ENCODE data around the gene KRTAP10-4.
"Not testable (repeated sequence)": the region's sequence is repeated elsewhere in the genome, so short reads cannot be mapped to it uniquely, and the experiment has no call there.

Gene KRTAP10-4

GRCh38 chr21:44582055-44582454 is 8.5 kb downstream of the KRTAP10-4 start:
- Histone ChIP-seq H3K27me3 (ENCODE audit: insufficient read depth, low read length) (peaks cover 21% of the 10 kb centered on the region), H3K4me1 (ENCODE audit: control insufficient read depth, insufficient read depth, low read length, unreplicated experiment) (no peaks in the 10 kb centered on the region), H3K79me2 (ENCODE audit: control insufficient read depth, insufficient read depth, low read length, unreplicated experiment) (no peaks in the 10 kb centered on the region)

GRCh38 chr21:44583089-44583799 is 9.7 kb downstream of the KRTAP10-4 start:
- Histone ChIP-seq H3K27ac (ENCODE audit: low read depth, low read length) (no peak overlapping the region), H3K27me3 (ENCODE audit: insufficient read depth, low read length) (peaks cover 16% of the 10 kb centered on the region), H3K79me2 (ENCODE audit: control insufficient read depth, insufficient read depth, low read length, unreplicated experiment) (no peaks in the 10 kb centered on the region), H2AFZ (ENCODE audit: low read length, unreplicated experiment) (no peak overlapping the region), H3K36me3 (ENCODE audit: insufficient read depth, low read length) (no peaks in the 10 kb centered on the region), H3K4me3 (ENCODE audit: low read depth, low read length) (no peak overlapping the region), H3K4me1 (ENCODE audit: control insufficient read depth, insufficient read depth, low read length, unreplicated experiment) (no peaks in the 10 kb centered on the region)

More at GRCh38 chr21:44582055-44582454, 8.5 kb downstream of the KRTAP10-4 start:
- Histone ChIP-seq H3K4me3 (ENCODE audit: low read depth, low read length) (no peak overlapping the region), H3K27ac (ENCODE audit: low read depth, low read length) (no peak overlapping the region), H3K36me3 (ENCODE audit: insufficient read depth, low read length) (no peaks in the 10 kb centered on the region), H2AFZ (ENCODE audit: low read length, unreplicated experiment) (no peak overlapping the region)

GRCh38 chr21:44583800-44584147 is 10.2 kb downstream of the KRTAP10-4 start:
- H3K4me3 ChIP-seq (ENCODE audit: low read depth, low read length): no peak overlapping the region
- peaks cover 16% of the 10 kb centered on the region for H3K27me3 ChIP-seq (ENCODE audit: insufficient read depth, low read length)
- no peak overlapping the region for H2AFZ ChIP-seq (ENCODE audit: low read length, unreplicated experiment)
- no peaks in the 10 kb centered on the region for H3K36me3 ChIP-seq (ENCODE audit: insufficient read depth, low read length)
- no peaks in the 10 kb centered on the region for H3K4me1 ChIP-seq (ENCODE audit: control insufficient read depth, insufficient read depth, low read length, unreplicated experiment)
- no peak overlapping the region for H3K27ac ChIP-seq (ENCODE audit: low read depth, low read length)
- H3K79me2 ChIP-seq (ENCODE audit: control insufficient read depth, insufficient read depth, low read length, unreplicated experiment): no peaks in the 10 kb centered on the region

- H3K4me3 ChIP-seq (ENCODE audit: low read depth, low read length): no peak overlapping the region
- no peaks in the 10 kb centered on the region for H3K79me2 ChIP-seq (ENCODE audit: control insufficient read depth, insufficient read depth, low read length, unreplicated experiment)
- no peak overlapping the region for H2AFZ ChIP-seq (ENCODE audit: low read length, unreplicated experiment)
- no peaks in the 10 kb centered on the region for H3K4me1 ChIP-seq (ENCODE audit: control insufficient read depth, insufficient read depth, low read length, unreplicated experiment)
- H3K27ac ChIP-seq (ENCODE audit: low read depth, low read length): no peak overlapping the region
- H3K36me3 ChIP-seq (ENCODE audit: insufficient read depth, low read length): no peaks in the 10 kb centered on the region
- H3K27me3 ChIP-seq (ENCODE audit: insufficient read depth, low read length): peaks cover 16% of the 10 kb centered on the region
Observed at GRCh38 chr21:44585892-44586291, 12.4 kb downstream of the KRTAP10-4 start.

- Histone ChIP-seq H3K4me3 (ENCODE audit: low read depth, low read length) (no peak overlapping the region), H3K4me1 (ENCODE audit: control insufficient read depth, insufficient read depth, low read length, unreplicated experiment) (no peaks in the 10 kb centered on the region), H3K27me3 (ENCODE audit: insufficient read depth, low read length) (peaks cover 32% of the 10 kb centered on the region), H3K79me2 (ENCODE audit: control insufficient read depth, insufficient read depth, low read length, unreplicated experiment) (no peaks in the 10 kb centered on the region), H3K27ac (ENCODE audit: low read depth, low read length) (no peak overlapping the region), H2AFZ (ENCODE audit: low read length, unreplicated experiment) (no peak overlapping the region), H3K36me3 (ENCODE audit: insufficient read depth, low read length) (no peaks in the 10 kb centered on the region)
Observed at GRCh38 chr21:44589094-44589493, 15.6 kb downstream of the KRTAP10-4 start.

- H2AFZ ChIP-seq (ENCODE audit: low read length, unreplicated experiment): no peak overlapping the region
- no peaks in the 10 kb centered on the region for H3K36me3 ChIP-seq (ENCODE audit: insufficient read depth, low read length)
- peaks cover 37% of the 10 kb centered on the region for H3K27me3 ChIP-seq (ENCODE audit: insufficient read depth, low read length)
- H3K79me2 ChIP-seq (ENCODE audit: control insufficient read depth, insufficient read depth, low read length, unreplicated experiment): no peaks in the 10 kb centered on the region
- H3K4me1 ChIP-seq (ENCODE audit: control insufficient read depth, insufficient read depth, low read length, unreplicated experiment): no peaks in the 10 kb centered on the region
- no peak overlapping the region for H3K4me3 ChIP-seq (ENCODE audit: low read depth, low read length)
- H3K27ac ChIP-seq (ENCODE audit: low read depth, low read length): no peak overlapping the region
Observed at GRCh38 chr21:44589586-44590305, 16.2 kb downstream of the KRTAP10-4 start.

- Histone ChIP-seq H3K27me3 (ENCODE audit: insufficient read depth, low read length) (peaks cover 37% of the 10 kb centered on the region), H3K4me1 (ENCODE audit: control insufficient read depth, insufficient read depth, low read length, unreplicated experiment) (no peaks in the 10 kb centered on the region), H3K4me3 (ENCODE audit: low read depth, low read length) (no peak overlapping the region), H3K36me3 (ENCODE audit: insufficient read depth, low read length) (no peaks in the 10 kb centered on the region), H3K27ac (ENCODE audit: low read depth, low read length) (no peak overlapping the region), H3K79me2 (ENCODE audit: control insufficient read depth, insufficient read depth, low read length, unreplicated experiment) (no peaks in the 10 kb centered on the region), H2AFZ (ENCODE audit: low read length, unreplicated experiment) (no peak overlapping the region)
Observed at GRCh38 chr21:44590311-44590721, 16.8 kb downstream of the KRTAP10-4 start.

GRCh38 chr21:44590897-44591800 is 17.6 kb downstream of the KRTAP10-4 start:
- H3K27me3 ChIP-seq (ENCODE audit: insufficient read depth, low read length): peaks cover 37% of the 10 kb centered on the region
- not testable (repeated sequence) for H3K36me3 ChIP-seq (ENCODE audit: insufficient read depth, low read length)

GRCh38 chr21:44591801-44592130 is 18.2 kb downstream of the KRTAP10-4 start:
- H3K79me2 ChIP-seq (ENCODE audit: control insufficient read depth, insufficient read depth, low read length, unreplicated experiment); H3K36me3 ChIP-seq (ENCODE audit: insufficient read depth, low read length); H3K27ac ChIP-seq (ENCODE audit: low read depth, low read length); H2AFZ ChIP-seq (ENCODE audit: low read length, unreplicated experiment); H3K4me3 ChIP-seq (ENCODE audit: low read depth, low read length); H3K4me1 ChIP-seq (ENCODE audit: control insufficient read depth, insufficient read depth, low read length, unreplicated experiment): not testable (repeated sequence)
- peaks cover 43% of the 10 kb centered on the region for H3K27me3 ChIP-seq (ENCODE audit: insufficient read depth, low read length)

More at GRCh38 chr21:44590897-44591800, 17.6 kb downstream of the KRTAP10-4 start:
- H3K79me2 ChIP-seq (ENCODE audit: control insufficient read depth, insufficient read depth, low read length, unreplicated experiment); H3K27ac ChIP-seq (ENCODE audit: low read depth, low read length); H2AFZ ChIP-seq (ENCODE audit: low read length, unreplicated experiment); H3K4me3 ChIP-seq (ENCODE audit: low read depth, low read length); H3K4me1 ChIP-seq (ENCODE audit: control insufficient read depth, insufficient read depth, low read length, unreplicated experiment): not testable (repeated sequence)

GRCh38 chr21:44592446-44593311 is 19.1 kb downstream of the KRTAP10-4 start, which contains the start of gene KRTAP10-6:
KRTAP10-6 (minus strand) TSS chr21:44592505; CDS start chr21:44592484, 21 bp downstream.
- no peak within 1 kb of the TSS for H3K4me3 ChIP-seq (ENCODE audit: low read depth, low read length)
- H2AFZ ChIP-seq (ENCODE audit: low read length, unreplicated experiment): no peak within 1 kb of the TSS
- H3K27me3 ChIP-seq (ENCODE audit: insufficient read depth, low read length): peaks cover 51% of the 10 kb centered on the region
- H3K79me2 ChIP-seq (ENCODE audit: control insufficient read depth, insufficient read depth, low read length, unreplicated experiment): no peaks in the 10 kb centered on the region
- H3K4me1 ChIP-seq (ENCODE audit: control insufficient read depth, insufficient read depth, low read length, unreplicated experiment): no peaks in the 10 kb centered on the region
- H3K27ac ChIP-seq (ENCODE audit: low read depth, low read length): no peak within 1 kb of the TSS
- H3K36me3 ChIP-seq (ENCODE audit: insufficient read depth, low read length): no peaks in the 10 kb centered on the region
